ENCODE results near the gene GRWD1.

GRWD1 gene

DNA sequence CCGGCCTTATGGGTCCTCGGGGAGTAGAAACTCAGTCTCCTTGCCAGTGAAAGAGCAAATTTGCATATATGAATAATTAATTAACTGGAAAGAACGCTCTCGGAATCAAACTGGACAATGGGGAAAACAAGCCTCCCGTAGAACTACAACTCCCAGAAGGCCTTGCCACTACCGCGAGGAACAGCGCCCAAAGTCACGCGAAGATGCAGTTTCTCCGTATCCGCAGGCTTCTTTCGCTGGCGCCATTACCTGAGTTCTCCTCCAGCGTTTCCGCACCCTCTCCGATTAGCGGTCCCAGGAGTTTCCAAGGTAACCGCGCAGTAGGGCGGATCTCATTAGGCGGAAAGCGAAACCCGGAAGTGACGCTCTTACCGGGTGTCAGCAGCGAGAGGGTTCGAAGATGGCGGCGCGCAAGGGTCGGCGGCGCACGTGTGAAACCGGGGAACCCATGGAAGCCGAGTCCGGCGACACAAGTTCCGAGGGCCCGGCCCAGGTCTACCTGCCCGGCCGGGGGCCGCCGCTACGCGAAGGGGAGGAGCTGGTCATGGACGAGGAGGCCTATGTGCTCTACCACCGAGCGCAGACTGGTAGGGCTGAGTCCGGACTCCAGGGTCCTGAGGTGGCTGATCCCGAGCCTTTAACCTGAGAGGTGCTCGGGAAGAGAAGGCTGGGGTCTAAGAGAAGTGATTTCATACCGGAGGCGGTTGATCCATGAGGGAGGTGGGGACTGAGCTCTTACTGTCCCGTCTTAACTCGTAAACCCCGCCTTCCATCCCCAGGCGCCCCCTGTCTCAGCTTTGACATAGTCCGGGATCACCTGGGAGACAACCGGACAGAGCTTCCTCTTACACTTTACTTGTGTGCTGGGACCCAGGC, at the start of gene GRWD1:
Gene GRWD1, plus strand, starts transcription at position 378 of the 876 bp plus-strand sequence. Its CDS starts 23 bp downstream, at position 401.
- Histone ChIP-seq H3K27me3 (replicated peaks; ENCODE audit: control insufficient read depth, insufficient read depth, low read length) (no peaks in the 10 kb centered on the region; the same call in 1 of the 2 replicates), H3K36me3 (ENCODE audit: control insufficient read depth, insufficient read depth, low read length) (peaks cover 10% of the 10 kb centered on the region), H3K4me3 (replicated peaks; ENCODE audit: low read depth, low read length) (peak within 1 kb of the TSS; percentile 98)
- DNase-seq (ENCODE audit: extremely low read depth, insufficient read length), result peak; percentile 91
- TF ChIP-seq, protein P1, sequence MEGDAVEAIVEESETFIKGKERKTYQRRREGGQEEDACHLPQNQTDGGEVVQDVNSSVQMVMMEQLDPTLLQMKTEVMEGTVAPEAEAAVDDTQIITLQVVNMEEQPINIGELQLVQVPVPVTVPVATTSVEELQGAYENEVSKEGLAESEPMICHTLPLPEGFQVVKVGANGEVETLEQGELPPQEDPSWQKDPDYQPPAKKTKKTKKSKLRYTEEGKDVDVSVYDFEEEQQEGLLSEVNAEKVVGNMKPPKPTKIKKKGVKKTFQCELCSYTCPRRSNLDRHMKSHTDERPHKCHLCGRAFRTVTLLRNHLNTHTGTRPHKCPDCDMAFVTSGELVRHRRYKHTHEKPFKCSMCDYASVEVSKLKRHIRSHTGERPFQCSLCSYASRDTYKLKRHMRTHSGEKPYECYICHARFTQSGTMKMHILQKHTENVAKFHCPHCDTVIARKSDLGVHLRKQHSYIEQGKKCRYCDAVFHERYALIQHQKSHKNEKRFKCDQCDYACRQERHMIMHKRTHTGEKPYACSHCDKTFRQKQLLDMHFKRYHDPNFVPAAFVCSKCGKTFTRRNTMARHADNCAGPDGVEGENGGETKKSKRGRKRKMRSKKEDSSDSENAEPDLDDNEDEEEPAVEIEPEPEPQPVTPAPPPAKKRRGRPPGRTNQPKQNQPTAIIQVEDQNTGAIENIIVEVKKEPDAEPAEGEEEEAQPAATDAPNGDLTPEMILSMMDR (IDR thresholded peaks at IDR 0.05; ENCODE audit: insufficient read depth, low read length, poor library complexity, severe bottlenecking), result no peak

DNA sequence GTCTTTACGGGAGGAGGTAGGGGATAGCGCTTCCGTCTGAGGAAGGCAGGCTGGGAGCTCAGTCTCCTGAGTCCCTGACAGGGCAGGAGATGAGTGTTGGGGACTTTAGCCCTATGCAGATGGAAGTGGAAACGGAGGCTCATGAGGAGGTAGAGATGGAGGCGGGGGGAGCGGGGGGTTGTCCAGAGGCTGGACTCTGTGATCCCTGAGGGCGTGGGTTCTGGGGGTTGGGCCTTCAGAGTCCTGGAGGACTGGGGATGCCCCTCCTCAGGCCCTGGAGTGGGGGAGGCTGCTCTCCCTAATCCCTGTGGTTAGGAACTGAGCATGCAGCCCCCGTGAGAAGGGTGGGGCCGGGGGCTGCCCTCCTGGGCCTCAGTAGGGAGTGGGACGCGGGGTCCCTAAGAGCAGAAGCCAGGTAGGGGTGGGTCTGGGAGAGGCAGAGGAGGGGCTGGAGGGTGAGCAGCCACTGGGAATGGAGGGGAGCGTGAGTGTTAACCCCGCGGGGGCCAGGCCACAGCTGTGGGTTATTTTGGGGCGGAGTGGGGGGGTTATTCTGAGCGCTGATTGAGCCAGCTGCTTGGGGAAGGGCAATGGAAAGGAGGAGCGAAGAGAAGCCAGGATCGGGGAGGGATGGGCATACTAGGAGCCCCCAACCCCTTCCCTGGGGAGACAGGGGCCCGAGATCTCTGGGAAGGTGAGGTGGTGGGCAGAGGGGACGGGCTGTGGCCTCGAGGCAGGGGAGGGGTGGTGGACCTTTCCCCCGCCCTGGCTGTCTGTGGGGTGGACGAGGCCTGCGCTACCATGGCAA, 49.6 kb upstream of the GRWD1 start:
- no peak for DNase-seq (ENCODE audit: extremely low read depth, insufficient read length)
- TF ChIP-seq, protein P1 (IDR thresholded peaks at IDR 0.05; ENCODE audit: insufficient read depth, low read length, poor library complexity, severe bottlenecking), result no peak
- Histone ChIP-seq H3K4me3 (replicated peaks; ENCODE audit: low read depth, low read length) (no peak overlapping the region), H3K36me3 (ENCODE audit: control insufficient read depth, insufficient read depth, low read length) (no peaks in the 10 kb centered on the region), H3K27me3 (replicated peaks; ENCODE audit: control insufficient read depth, insufficient read depth, low read length) (peaks cover 3% of the 10 kb centered on the region)

DNA sequence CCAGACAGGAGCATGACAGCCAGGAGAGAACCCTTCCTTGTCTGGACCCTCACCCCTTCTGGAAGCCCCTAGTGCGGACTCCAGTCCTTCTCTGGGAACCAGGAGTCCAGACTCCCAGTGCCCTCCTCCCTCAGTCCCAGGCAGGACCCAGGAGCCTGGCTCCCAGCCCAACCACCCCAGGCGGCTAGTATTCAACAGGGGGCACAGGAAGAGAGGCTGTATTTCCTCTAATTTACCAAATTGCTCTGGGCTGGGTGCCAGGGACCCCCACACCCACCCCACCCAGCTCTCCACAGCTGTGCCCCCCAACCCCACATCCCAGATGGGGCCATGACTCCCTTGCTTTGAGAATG, 49.0 kb upstream of the GRWD1 start:
- TF ChIP-seq, protein P1 (IDR thresholded peaks at IDR 0.05; ENCODE audit: insufficient read depth, low read length, poor library complexity, severe bottlenecking), result no peak
- no peak for DNase-seq (ENCODE audit: extremely low read depth, insufficient read length)
- no peaks in the 10 kb centered on the region for H3K36me3 ChIP-seq (ENCODE audit: control insufficient read depth, insufficient read depth, low read length)
- H3K27me3 ChIP-seq (replicated peaks; ENCODE audit: control insufficient read depth, insufficient read depth, low read length), result peaks cover 3% of the 10 kb centered on the region
- no peak overlapping the region for H3K4me3 ChIP-seq (replicated peaks; ENCODE audit: low read depth, low read length)

- Histone ChIP-seq H3K27me3 (replicated peaks; ENCODE audit: control insufficient read depth, insufficient read depth, low read length) (peaks cover 3% of the 10 kb centered on the region), H3K4me3 (replicated peaks; ENCODE audit: low read depth, low read length) (peak overlapping the region; percentile 51), H3K36me3 (ENCODE audit: control insufficient read depth, insufficient read depth, low read length) (no peaks in the 10 kb centered on the region)
- no peak for DNase-seq (ENCODE audit: extremely low read depth, insufficient read length)
- TF ChIP-seq, protein P1 (IDR thresholded peaks at IDR 0.05; ENCODE audit: insufficient read depth, low read length, poor library complexity, severe bottlenecking), result no peak
Observed at GRCh38 chr19:48397263-48398101, 48.3 kb upstream of the GRWD1 start.

DNA sequence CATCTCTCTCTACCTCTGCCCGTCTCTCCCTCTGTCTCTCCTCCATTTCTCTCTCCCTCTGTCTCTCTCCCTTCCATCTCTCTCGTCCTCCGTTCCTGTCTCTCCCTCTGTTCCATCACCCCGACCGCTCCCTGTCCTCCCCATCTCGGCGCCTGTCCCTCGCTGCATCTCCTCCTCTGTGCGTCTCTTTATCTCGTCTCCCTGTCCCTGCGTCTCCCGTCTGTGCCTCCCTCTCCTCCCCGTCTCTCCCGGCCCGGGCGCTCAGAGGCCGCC, 47.7 kb upstream of the GRWD1 start:
- Histone ChIP-seq H3K4me3 (replicated peaks; ENCODE audit: low read depth, low read length) (peak overlapping the region; percentile 51), H3K36me3 (ENCODE audit: control insufficient read depth, insufficient read depth, low read length) (no peaks in the 10 kb centered on the region), H3K27me3 (replicated peaks; ENCODE audit: control insufficient read depth, insufficient read depth, low read length) (peaks cover 3% of the 10 kb centered on the region)
- DNase-seq (ENCODE audit: extremely low read depth, insufficient read length), result no peak
- TF ChIP-seq, protein P1 (IDR thresholded peaks at IDR 0.05; ENCODE audit: insufficient read depth, low read length, poor library complexity, severe bottlenecking), result no peak

Data from GM06990 (cell line).